MM.1S (cell line): Measurements from ENCODE around the gene FCAMR.

Experiments
- EZH2 ChIP-seq: fragments of 300-600 bp; sonication (generic); optimal IDR thresholded peaks from 2 replicates; pipeline ENCODE3; 2017; ENCODE audit warnings: low read depth, mild to moderate bottlenecking, antibody characterized with exemption, low read length, mixed read lengths
- TF ChIP-seq, protein P1 (sequence below): fragments of 300-600 bp; sonication (generic); IDR thresholded peaks from 2 replicates; pipeline ENCODE4 v1.5.1; 2016; ENCODE audit warnings: antibody characterized with exemption, low read length, mixed read lengths

GRCh38 chr1:206923009-206923960 lies 47.0 kb downstream of the FCAMR start:
- TF ChIP-seq, protein P1, sequence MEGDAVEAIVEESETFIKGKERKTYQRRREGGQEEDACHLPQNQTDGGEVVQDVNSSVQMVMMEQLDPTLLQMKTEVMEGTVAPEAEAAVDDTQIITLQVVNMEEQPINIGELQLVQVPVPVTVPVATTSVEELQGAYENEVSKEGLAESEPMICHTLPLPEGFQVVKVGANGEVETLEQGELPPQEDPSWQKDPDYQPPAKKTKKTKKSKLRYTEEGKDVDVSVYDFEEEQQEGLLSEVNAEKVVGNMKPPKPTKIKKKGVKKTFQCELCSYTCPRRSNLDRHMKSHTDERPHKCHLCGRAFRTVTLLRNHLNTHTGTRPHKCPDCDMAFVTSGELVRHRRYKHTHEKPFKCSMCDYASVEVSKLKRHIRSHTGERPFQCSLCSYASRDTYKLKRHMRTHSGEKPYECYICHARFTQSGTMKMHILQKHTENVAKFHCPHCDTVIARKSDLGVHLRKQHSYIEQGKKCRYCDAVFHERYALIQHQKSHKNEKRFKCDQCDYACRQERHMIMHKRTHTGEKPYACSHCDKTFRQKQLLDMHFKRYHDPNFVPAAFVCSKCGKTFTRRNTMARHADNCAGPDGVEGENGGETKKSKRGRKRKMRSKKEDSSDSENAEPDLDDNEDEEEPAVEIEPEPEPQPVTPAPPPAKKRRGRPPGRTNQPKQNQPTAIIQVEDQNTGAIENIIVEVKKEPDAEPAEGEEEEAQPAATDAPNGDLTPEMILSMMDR = no peak
- TF ChIP-seq EZH2 = no peak
